Dendritic cell treated with granulocyte-macrophage colony-stimulating factor and Interleukin-4, amounts not matched to agents 40 ng/mL and 50 ng/mL, for 4 days (primary cell): ENCODE results near the gene AZI2.
A peak's percentile ranks its signal among the peaks of the same experiment; 100 is the strongest.

Source experiments
- H3K27ac Mint-ChIP-seq: one replicate; pipeline ENCODE4 v1.8.0; 2022; ENCODE audit warnings: mild to moderate bottlenecking, mixed read lengths
- H3K27me3 Mint-ChIP-seq: one replicate; pipeline ENCODE4 v1.8.0; 2022; ENCODE audit warnings: mild to moderate bottlenecking, mixed read lengths
- H3K36me3 Mint-ChIP-seq: one replicate; pipeline ENCODE4 v1.8.0; 2022; ENCODE audit warnings: low read depth, mixed read lengths
- H3K4me1 Mint-ChIP-seq: one replicate; pipeline ENCODE4 v1.8.0; 2022; ENCODE audit warnings: low read depth, mixed read lengths
- H3K4me3 Mint-ChIP-seq: one replicate; pipeline ENCODE4 v1.8.0; 2022; ENCODE audit warnings: mild to moderate bottlenecking, moderate library complexity, mixed read lengths
- H3K9me3 Mint-ChIP-seq: one replicate; pipeline ENCODE4 v1.8.0; 2022; ENCODE audit warnings: mixed read lengths
- intact Hi-C: fragments of 100-400 bp; cut with micrococcal nuclease; formaldehyde crosslinking; loops from one replicate; pipeline ENCODE4 v1.15.0; 2022

The AZI2 gene

DNA sequence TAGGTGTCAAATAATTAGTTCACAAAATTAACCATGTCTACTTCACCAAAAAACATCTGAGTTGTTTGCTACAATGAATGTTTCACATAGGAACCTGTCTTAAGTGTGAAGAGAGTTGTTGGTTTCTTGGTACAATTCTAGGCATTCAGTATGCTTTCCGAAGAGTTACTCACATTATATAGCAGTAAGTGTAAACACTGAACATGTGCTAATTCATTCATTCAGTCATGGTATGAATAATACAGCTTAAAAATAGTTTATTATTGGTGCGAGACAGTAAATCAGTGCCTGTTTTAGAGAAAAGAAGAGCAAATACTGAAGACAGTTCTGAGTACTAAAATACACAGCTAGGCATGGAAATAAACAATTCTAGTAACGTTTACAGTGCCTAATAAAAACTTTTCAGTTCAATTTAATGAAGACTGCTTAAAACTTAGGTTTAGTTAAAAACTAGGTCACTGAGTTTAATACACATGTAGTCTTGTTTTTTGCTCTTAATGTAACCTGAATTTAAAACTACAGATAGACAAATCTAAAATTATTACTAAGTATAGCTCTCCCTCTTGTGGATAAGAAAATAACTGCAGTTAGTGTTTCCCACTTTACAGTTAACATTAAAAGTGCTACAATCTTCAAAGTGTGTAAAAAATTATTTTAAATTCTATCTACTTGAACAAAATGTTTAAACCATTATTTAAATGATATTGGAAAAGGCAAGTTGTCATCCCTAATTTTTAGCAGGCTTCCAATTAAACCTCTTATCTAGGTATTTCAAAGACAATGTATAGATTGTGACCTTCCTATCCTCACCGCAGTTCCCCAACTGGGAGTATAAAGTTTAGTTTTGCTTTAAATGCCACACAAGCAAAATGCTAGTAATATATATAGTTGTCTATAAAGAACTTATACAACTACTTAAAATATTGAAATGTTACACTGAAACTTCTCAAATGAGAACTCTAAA lies 20.2 kb downstream of the AZI2 start:
- no peak overlapping the region for H3K4me3 Mint-ChIP-seq
- H3K9me3 Mint-ChIP-seq: no peaks in the 10 kb centered on the region
- intact Hi-C loops: loop anchor here (1.0 to 2.0 kb wide), 2 partner anchors 414 to 616 kb away; no protein-coding TSS in a partner anchor
- H3K27me3 Mint-ChIP-seq: no peaks in the 10 kb centered on the region
- peaks cover 31% of the 10 kb centered on the region for H3K36me3 Mint-ChIP-seq
- no peaks in the 10 kb centered on the region for H3K4me1 Mint-ChIP-seq
- H3K27ac Mint-ChIP-seq: no peak overlapping the region

DNA sequence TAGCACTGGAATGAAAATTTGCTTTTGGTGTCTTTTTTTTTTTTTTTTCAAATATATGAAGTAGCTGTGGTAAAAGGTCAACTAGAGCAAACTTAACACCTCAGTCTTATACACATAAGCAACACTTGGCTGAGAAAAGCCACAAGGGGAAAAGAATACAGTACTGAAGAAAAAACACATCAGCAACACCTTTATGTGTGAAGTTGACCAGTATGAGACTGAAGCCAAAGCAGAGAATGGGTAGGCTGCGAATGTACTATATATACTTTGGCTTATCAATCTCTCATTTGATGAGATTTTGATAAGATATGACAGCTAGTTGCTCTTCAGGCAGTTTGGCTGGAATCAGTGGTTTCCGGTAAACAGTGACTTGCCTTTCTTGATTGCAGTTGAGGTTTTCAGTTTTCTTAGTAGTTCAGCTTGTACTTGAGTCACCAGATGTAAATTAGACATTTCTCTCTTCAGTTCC lies 22.1 kb downstream of the AZI2 start:
- Mint-ChIP-seq H3K27ac (no peak overlapping the region), H3K4me3 (no peak overlapping the region), H3K9me3 (no peaks in the 10 kb centered on the region)

DNA sequence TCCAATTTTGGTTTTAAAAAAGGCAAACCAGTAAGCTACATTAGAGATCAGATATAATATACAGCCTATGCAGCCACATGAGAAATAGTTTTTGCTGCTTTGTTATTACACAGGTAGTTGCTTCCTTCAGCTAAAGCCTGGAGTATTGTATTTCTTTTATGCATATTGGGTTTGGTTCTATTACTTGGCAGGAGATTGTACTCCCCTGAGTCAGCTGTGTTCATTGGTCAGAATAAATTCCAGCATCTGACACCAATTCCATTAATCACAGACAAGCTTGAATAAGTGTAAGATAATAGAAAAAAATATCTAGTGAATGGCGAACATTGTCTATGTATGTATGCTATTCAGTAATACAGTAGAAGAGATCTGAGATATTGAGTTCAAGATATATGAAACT lies 26.2 kb downstream of the AZI2 start:
- H3K4me1 Mint-ChIP-seq: no peaks in the 10 kb centered on the region
- intact Hi-C loops: no loop called here
- H3K36me3 Mint-ChIP-seq: peaks cover 53% of the 10 kb centered on the region

More for the DNA sequence above, 22.1 kb downstream of the AZI2 start:
- no peaks in the 10 kb centered on the region for H3K27me3 Mint-ChIP-seq
- intact Hi-C loops: no loop called here
- H3K4me1 Mint-ChIP-seq: no peaks in the 10 kb centered on the region
- peaks cover 34% of the 10 kb centered on the region for H3K36me3 Mint-ChIP-seq

DNA sequence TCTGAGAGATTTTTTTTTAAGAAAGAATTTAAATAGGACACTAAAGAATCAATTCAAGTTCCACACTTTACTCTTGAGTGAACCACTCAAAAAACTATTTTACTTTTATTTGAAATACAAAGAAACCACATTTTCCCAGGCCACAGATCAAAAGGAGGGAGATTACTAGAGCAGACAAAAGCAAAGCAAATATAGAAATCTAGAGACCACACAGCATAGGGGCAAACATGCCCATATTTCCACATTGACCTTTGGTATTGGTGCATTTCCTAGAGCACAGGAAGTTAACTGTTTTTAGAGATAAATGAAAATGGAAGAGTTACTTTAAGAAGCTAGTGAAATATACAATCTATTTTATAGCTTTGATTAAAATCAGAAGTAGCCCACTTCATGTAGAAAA lies 27.6 kb downstream of the AZI2 start:
- Mint-ChIP-seq H3K9me3 (no peaks in the 10 kb centered on the region), H3K4me1 (no peaks in the 10 kb centered on the region), H3K36me3 (peaks cover 53% of the 10 kb centered on the region), H3K4me3 (no peak overlapping the region), H3K27ac (no peak overlapping the region), H3K27me3 (no peaks in the 10 kb centered on the region)
- intact Hi-C loops: no loop called here

More for the DNA sequence above, 26.2 kb downstream of the AZI2 start:
- Mint-ChIP-seq H3K27me3 (no peaks in the 10 kb centered on the region), H3K4me3 (no peak overlapping the region), H3K9me3 (no peaks in the 10 kb centered on the region), H3K27ac (no peak overlapping the region)

DNA sequence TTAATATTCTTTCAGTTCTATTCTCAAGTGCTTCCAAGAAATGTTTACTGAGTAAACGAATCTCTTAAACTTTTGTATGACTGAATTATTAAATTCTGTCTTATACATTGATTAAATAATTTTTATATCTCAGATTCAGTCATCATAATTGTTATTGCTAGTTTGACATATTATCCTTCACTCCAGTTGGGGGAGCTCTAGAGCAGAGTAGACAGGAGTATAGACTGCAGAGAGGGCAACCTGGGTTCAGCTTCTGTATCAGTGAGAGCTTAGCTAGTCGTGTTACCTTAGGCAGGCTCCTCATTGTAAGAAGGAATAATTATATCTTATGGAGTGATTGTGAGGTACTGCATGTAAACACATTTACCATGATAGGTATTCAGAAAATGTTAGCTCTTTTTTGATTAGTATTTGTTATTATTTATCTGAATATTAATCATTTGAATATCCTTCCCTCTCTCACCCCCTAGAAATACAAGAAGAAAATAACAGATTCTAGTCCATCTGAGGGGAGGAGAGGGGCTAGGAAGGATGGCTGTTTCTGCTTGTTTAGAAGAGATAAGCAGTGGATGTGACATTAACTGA lies 31.1 kb downstream of the AZI2 start:
- H3K27me3 Mint-ChIP-seq: no peaks in the 10 kb centered on the region
- intact Hi-C loops: no loop called here
- H3K4me3 Mint-ChIP-seq: no peak overlapping the region
- H3K9me3 Mint-ChIP-seq: no peaks in the 10 kb centered on the region
- H3K27ac Mint-ChIP-seq: no peak overlapping the region
- no peaks in the 10 kb centered on the region for H3K4me1 Mint-ChIP-seq
- peaks cover 27% of the 10 kb centered on the region for H3K36me3 Mint-ChIP-seq

DNA sequence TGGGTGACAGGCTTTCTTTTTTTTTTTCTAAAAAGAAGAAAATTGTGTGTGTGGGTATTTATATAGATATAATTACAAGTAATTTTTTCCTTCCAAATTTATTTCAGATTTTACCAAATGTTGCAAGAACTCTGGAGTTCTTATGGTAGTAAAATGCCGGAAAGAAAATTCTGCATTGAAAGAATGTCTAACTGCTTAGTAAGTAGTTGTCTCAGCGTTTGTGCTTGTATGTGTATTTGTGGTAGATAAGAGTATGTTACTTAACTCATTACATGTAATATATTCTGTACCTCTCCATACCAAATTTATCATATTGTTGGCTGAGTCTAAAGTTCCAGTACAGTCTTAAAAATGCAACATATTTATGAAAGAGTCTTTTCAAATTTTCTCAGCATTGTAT lies 32.4 kb downstream of the AZI2 start:
- intact Hi-C loops: no loop called here
- Mint-ChIP-seq H3K9me3 (no peaks in the 10 kb centered on the region), H3K4me1 (no peaks in the 10 kb centered on the region), H3K27me3 (no peaks in the 10 kb centered on the region), H3K4me3 (no peak overlapping the region), H3K27ac (no peak overlapping the region), H3K36me3 (peaks cover 23% of the 10 kb centered on the region)

DNA sequence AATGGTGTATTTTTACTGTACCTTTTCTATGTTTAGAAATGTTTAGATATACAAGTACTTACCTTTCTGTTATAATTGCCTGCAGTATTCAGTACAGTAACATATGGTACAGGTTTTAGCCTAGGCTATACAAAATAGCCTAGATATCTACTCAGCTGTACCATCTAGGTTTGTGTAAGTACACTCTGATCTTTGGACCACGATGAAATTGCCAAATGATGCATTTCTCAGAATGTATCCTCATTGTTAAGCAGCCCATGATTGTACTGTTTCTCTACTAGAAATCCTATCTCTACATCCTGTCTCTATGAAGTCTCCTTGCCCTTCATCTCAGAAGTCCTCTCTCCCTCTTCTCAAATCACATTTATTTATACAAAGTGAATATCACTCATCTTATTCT lies 32.9 kb downstream of the AZI2 start:
- H3K4me1 Mint-ChIP-seq: no peaks in the 10 kb centered on the region
- H3K36me3 Mint-ChIP-seq: peaks cover 17% of the 10 kb centered on the region
- intact Hi-C loops: no loop called here
- no peak overlapping the region for H3K27ac Mint-ChIP-seq
- no peak overlapping the region for H3K4me3 Mint-ChIP-seq
- H3K27me3 Mint-ChIP-seq: no peaks in the 10 kb centered on the region
- no peaks in the 10 kb centered on the region for H3K9me3 Mint-ChIP-seq

DNA sequence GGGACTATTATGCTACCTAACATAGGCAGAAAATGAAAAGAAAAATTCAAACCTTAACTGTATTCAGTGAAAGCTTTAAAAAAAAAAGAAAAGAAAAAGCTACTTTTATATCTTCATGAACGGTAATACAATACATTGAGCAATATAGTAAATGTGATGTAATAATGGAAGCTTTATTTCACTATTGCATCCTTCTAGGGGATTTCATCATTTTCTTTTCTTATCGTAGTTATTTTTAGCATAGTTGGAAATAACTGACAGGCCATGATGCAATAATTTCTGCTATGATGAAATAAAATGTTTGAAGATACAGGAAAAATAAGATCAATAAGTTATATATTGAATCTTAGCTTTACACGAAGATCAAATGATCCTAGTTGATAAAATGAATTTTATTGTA lies 40.4 kb downstream of the AZI2 start:
- Mint-ChIP-seq H3K27me3 (no peaks in the 10 kb centered on the region), H3K36me3 (peaks cover 9% of the 10 kb centered on the region), H3K9me3 (no peaks in the 10 kb centered on the region), H3K4me1 (peaks cover 6% of the 10 kb centered on the region), H3K4me3 (no peak overlapping the region), H3K27ac (no peak overlapping the region)
- intact Hi-C loops: no loop called here

DNA sequence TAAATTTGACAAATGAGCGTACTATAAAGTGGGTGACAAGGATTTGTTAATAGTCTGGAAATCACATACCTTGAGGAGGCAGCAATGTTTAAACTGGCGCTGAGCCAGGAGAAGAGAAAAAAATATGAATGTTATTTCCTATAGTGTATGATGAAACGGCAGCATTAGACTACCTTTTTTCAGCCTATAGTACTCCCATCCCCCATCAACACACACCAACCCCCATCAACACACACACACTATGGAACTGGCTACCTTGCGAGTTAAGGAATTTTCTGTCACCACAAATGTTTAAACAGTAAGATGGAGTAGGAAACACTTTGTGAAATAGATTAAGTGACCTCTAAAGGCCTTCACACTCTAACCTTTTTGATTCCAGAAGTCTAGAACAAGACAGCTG lies 46.9 kb downstream of the AZI2 start:
- intact Hi-C loops: no loop called here

DNA sequence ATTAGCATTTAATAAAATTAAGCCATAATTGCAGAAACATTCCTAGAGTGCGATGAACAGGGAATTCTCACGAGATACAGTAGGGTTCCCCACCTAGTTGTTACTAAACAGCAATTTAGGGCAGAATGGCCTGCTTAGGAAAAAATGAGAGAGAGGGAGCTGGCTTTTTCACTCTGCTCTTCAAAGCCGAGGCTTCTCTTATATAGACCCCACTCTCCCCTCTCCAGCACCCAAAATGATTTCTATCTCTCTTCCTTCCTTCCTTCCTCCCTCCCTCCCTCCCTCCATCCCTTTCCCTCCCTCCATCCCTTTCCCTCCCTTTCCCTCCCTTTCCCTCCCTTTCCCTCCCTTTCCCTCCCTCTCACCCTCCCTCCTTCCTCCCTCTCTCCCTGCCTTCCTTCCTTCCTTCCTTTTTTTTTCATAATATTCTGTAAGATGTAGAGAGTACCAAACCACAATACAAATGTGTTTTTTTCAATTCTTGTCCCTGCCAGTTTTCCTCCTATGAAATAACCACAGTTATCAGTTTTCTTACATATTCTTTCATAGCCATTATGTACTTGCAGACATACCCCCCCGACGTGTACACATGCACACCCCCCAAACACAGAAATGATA lies 48.2 kb downstream of the AZI2 start:
- no peaks in the 10 kb centered on the region for H3K9me3 Mint-ChIP-seq
- H3K36me3 Mint-ChIP-seq: peaks cover 12% of the 10 kb centered on the region
- H3K27ac Mint-ChIP-seq: no peak overlapping the region
- H3K4me3 Mint-ChIP-seq: no peak overlapping the region
- intact Hi-C loops: no loop called here
- H3K4me1 Mint-ChIP-seq: peaks cover 7% of the 10 kb centered on the region
- H3K27me3 Mint-ChIP-seq: no peaks in the 10 kb centered on the region

More for the DNA sequence above, 46.9 kb downstream of the AZI2 start:
- Mint-ChIP-seq H3K4me3 (no peak overlapping the region), H3K36me3 (peaks cover 12% of the 10 kb centered on the region), H3K4me1 (peaks cover 5% of the 10 kb centered on the region), H3K27me3 (no peaks in the 10 kb centered on the region), H3K9me3 (no peaks in the 10 kb centered on the region), H3K27ac (no peak overlapping the region)

DNA sequence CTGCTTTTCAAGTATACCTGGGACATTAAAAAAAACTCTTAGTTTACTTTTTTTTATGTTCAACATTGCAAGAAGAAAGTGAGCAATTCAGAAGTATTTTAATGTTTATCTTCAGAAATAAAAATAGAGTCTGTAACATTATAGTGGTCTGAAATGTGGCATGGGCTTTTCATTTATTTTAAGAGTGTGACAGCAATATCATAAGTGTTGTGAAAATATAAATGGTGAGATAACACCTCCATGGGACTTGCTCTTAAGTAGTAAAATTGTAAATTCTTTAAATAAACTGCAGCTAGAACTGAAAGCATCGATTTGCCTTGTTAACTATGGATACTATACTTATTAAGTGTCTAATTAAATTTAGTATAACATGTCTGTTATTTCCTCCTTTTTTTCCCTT lies 48.9 kb downstream of the AZI2 start:
- Mint-ChIP-seq H3K27ac (no peak overlapping the region), H3K27me3 (no peaks in the 10 kb centered on the region), H3K9me3 (no peaks in the 10 kb centered on the region), H3K36me3 (peaks cover 12% of the 10 kb centered on the region), H3K4me1 (peaks cover 11% of the 10 kb centered on the region), H3K4me3 (no peak overlapping the region)
- intact Hi-C loops: no loop called here

DNA sequence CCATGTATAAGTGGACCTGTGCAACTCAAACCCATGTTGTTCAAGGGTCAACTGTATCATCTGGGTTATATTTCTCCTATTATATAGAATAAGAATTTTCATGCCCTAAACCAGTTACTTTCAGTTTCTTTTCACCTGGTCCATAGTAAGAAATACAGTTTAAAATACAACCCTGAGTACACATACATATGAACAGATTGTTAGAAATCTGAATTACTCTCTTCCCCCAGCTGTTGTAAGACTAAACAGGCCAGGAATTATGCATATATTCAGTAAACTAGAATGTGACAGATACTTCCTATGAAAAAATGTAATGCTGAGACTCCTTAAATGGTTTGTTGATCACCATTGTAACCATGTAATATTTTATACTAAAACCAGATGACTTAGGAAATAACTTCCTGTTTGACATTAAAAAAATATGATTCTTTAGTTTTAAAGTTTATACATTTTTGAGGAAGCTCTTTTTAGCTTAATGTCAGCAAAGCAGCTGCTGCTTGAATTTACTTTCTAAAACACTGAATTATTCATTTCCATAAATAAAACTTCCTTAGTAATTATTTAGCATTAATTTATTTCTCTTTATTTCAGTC lies 52.6 kb downstream of the AZI2 start:
- Mint-ChIP-seq H3K9me3 (no peaks in the 10 kb centered on the region), H3K27me3 (no peaks in the 10 kb centered on the region), H3K4me1 (peaks cover 23% of the 10 kb centered on the region), H3K4me3 (no peak overlapping the region), H3K27ac (peak overlapping the region; percentile 63), H3K36me3 (peaks cover 7% of the 10 kb centered on the region)
- intact Hi-C loops: no loop called here

DNA sequence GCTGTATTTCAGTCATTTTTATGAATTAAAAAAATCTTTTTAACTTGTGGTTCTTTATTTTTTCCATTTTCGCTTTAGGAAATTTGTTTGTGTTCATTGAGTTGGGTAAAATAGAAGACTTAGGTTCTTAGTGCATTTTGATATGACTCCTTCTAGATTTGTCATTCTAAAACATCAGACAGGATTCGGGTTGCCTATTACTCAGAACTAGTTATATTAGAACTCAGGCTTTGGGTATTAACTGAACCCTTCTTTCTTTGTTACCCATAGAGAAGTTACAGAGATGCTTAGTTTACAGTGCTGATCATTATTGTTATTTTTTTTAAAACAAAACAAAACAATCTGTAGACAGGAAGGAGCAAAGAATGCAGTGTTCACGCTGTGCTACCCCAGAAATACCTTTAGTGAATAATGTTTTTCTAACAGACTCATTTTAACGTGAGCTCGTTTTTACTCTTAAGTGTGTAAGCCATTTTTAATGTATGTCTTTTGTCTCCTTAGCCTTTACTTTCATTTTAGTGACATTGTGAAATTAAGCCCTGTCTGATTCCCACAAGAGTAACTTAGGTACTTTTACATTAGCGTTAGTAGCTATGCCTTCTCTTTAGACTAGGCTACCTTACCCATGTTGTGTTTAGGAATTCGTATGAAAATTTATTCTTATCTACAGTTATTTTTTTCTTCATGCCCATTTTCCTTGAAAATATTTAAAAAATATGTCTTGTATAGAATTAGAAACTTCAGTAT lies 53.8 kb downstream of the AZI2 start:
- Mint-ChIP-seq H3K27ac (peak overlapping the region; percentile 63), H3K9me3 (no peaks in the 10 kb centered on the region), H3K4me1 (peaks cover 17% of the 10 kb centered on the region), H3K27me3 (no peaks in the 10 kb centered on the region), H3K4me3 (no peak overlapping the region), H3K36me3 (peaks cover 11% of the 10 kb centered on the region)
- intact Hi-C loops: no loop called here
